Measurements from ENCODE around the gene INSR. TPM values are rescaled to one million over a fixed set of nuclear protein-coding genes. Genes with fewer than 3 reads are reported as not detected.

The INSR gene
- total RNA-seq, 1 donor from 2014 or later = 27.3 TPM

DNA sequence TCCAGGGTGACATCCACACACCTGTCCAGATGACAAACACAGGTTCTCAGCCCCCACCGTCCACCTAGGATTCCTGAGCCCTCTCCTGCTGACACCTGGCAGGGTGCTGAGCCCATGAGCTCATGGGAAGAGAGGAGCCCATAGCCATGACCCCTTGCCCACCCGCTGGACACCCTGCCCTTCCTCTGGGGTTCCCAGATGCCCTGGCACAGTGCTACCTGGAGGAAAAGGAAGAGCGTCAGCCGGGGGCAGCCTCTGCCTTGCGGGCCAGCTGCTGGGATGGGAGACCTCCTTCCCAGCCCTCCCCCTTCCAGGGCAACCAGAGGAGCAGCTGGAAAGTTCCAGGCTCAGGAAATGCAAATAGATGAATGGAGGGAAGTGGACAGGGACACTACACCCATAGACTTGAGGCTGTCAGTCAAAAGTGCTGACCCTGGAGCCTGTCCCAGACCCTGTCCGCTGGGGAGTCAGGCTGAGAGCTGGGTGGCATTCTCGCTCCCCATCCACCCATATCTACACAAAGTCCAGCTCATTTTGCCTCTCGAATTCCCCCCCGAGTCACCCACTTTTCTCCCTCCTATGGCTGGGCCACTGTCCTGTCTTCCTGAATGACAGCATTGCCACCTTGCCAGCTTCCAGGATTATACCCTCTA lies 42.2 kb upstream of the INSR start:
- Mint-ChIP-seq H3K4me1 (ENCODE audit: unreplicated experiment) (peaks cover 3% of the 10 kb centered on the region), H3K27ac (ENCODE audit: unreplicated experiment) (no peak overlapping the region), H3K4me3 (ENCODE audit: unreplicated experiment) (no peak overlapping the region), H3K27me3 (ENCODE audit: unreplicated experiment) (peaks cover 22% of the 10 kb centered on the region), H3K36me3 (ENCODE audit: unreplicated experiment) (no peaks in the 10 kb centered on the region), H3K9me3 (ENCODE audit: unreplicated experiment) (no peaks in the 10 kb centered on the region)
- no peak for DNase-seq (ENCODE audit: extremely low spot score, unreplicated experiment)
- TF ChIP-seq, protein P1, sequence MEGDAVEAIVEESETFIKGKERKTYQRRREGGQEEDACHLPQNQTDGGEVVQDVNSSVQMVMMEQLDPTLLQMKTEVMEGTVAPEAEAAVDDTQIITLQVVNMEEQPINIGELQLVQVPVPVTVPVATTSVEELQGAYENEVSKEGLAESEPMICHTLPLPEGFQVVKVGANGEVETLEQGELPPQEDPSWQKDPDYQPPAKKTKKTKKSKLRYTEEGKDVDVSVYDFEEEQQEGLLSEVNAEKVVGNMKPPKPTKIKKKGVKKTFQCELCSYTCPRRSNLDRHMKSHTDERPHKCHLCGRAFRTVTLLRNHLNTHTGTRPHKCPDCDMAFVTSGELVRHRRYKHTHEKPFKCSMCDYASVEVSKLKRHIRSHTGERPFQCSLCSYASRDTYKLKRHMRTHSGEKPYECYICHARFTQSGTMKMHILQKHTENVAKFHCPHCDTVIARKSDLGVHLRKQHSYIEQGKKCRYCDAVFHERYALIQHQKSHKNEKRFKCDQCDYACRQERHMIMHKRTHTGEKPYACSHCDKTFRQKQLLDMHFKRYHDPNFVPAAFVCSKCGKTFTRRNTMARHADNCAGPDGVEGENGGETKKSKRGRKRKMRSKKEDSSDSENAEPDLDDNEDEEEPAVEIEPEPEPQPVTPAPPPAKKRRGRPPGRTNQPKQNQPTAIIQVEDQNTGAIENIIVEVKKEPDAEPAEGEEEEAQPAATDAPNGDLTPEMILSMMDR (IDR thresholded peaks at IDR 0.05) = no peak

DNA sequence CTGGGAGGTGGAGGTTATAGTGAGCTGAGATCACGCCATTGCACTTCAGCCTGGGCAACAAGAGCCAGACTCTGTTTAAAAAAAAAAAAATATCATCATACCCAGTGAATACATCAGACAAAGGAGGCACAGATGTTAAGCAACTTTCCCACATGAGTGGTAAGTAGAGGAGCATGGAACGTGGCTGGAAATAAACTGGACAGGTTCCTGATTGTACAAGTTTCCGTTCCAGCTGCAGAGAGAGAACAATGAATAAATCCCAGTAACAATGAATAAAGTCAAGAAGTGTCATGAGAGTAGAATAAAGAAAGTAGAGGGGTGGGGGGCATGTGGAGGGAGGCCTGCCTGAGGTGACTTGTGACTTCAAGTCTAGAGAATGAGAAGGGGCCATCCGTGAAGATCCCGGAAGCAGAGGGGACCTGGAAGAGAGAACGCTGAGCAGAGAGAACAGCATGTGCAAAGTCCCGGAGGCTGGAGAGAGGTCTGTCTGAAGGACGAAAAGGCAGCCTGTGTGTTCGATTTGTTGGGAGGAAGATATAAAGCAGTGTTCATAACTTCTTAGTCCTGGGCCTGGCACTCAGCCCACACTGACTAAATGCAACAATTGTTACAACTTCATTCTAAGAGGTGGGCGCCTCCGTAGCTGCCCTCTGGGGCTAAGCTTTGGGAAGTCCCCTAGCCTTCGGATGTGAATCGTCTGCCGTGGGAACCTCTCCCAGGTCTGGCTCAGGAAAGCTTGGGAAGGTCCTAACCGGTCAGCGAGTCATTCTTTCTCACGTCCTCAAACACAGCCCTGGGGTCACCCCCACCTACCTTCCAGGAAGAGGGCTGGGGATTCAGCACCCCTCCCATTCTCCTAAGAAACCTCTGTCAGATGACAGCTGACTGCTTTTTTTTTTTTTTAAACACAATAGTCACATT lies 39.2 kb upstream of the INSR start:
- H3K4me3 Mint-ChIP-seq (ENCODE audit: unreplicated experiment) = no peak overlapping the region
- no peaks in the 10 kb centered on the region for H3K4me1 Mint-ChIP-seq (ENCODE audit: unreplicated experiment)
- H3K27ac Mint-ChIP-seq (ENCODE audit: unreplicated experiment) = no peak overlapping the region
- H3K9me3 Mint-ChIP-seq (ENCODE audit: unreplicated experiment) = no peaks in the 10 kb centered on the region
- TF ChIP-seq, protein P1 (IDR thresholded peaks at IDR 0.05) = no peak
- no peak for DNase-seq (ENCODE audit: extremely low spot score, unreplicated experiment)
- no peaks in the 10 kb centered on the region for H3K36me3 Mint-ChIP-seq (ENCODE audit: unreplicated experiment)
- H3K27me3 Mint-ChIP-seq (ENCODE audit: unreplicated experiment) = peaks cover 14% of the 10 kb centered on the region

DNA sequence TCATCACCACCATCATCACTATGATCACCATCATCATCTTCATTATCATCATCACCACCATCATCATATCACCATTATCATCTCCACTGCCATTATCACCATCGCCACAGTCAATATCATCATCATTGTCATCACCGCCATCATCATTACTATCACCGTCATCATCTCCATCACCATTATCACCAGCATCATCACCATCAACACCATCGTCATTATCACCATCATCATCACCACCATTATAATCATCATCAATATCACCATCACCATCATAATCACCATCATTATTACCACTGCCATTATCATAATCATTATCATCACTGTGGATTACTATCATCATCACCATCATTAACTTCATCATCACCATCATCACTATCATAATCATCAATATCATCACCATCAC lies 37.2 kb upstream of the INSR start:
- TF ChIP-seq, protein P1 (IDR thresholded peaks at IDR 0.05) = no peak
- Mint-ChIP-seq H3K9me3 (ENCODE audit: unreplicated experiment) (no peaks in the 10 kb centered on the region), H3K4me1 (ENCODE audit: unreplicated experiment) (no peaks in the 10 kb centered on the region), H3K4me3 (ENCODE audit: unreplicated experiment) (no peak overlapping the region), H3K27ac (ENCODE audit: unreplicated experiment) (no peak overlapping the region), H3K36me3 (ENCODE audit: unreplicated experiment) (no peaks in the 10 kb centered on the region), H3K27me3 (ENCODE audit: unreplicated experiment) (peaks cover 11% of the 10 kb centered on the region)
- DNase-seq (ENCODE audit: extremely low spot score, unreplicated experiment) = no peak

DNA sequence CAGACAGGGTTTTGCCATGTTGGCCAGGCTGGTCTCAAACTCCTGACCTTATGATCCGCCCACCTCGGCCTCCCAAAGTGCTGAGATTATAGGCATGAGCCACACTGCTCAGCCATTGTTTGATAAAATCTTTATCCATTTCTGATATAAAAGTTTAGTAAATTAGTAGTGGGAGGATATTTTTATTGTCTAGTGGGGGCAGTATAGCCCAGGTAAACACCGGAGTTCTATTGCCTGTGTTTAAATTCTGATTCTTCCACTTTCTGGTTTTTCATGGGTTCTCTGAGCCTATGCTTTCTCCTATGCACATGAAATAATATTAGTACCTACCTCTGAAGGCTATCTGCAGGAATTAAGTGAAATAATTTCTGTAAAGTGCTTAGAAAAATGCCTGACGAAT lies 34.4 kb upstream of the INSR start:
- Mint-ChIP-seq H3K9me3 (ENCODE audit: unreplicated experiment) (peaks cover 7% of the 10 kb centered on the region), H3K4me3 (ENCODE audit: unreplicated experiment) (no peak overlapping the region), H3K27ac (ENCODE audit: unreplicated experiment) (no peak overlapping the region), H3K4me1 (ENCODE audit: unreplicated experiment) (no peaks in the 10 kb centered on the region), H3K27me3 (ENCODE audit: unreplicated experiment) (peaks cover 5% of the 10 kb centered on the region), H3K36me3 (ENCODE audit: unreplicated experiment) (no peaks in the 10 kb centered on the region)
- TF ChIP-seq, protein P1 (IDR thresholded peaks at IDR 0.05) = no peak
- DNase-seq (ENCODE audit: extremely low spot score, unreplicated experiment) = no peak

DNA sequence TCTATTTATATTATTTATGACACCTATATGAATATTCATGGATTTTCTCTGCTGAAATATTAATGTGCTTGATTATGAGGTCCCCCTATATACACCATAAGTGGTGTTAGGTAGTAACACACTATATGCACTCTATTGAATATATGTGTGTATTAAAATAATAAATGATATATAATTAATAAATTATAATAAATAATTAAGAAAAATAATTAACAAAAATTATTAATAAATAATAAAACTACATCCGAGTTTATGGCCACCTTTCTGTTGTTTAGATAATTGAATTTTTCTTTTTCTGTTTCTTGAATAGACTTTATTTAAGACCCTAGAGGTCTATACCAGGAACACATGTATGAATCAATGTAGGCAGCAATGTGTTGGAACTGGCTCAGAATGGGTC lies 33.6 kb upstream of the INSR start:
- H3K27ac Mint-ChIP-seq (ENCODE audit: unreplicated experiment) = no peak overlapping the region
- no peaks in the 10 kb centered on the region for H3K4me1 Mint-ChIP-seq (ENCODE audit: unreplicated experiment)
- H3K4me3 Mint-ChIP-seq (ENCODE audit: unreplicated experiment) = no peak overlapping the region
- DNase-seq (ENCODE audit: extremely low spot score, unreplicated experiment) = no peak
- TF ChIP-seq, protein P1 (IDR thresholded peaks at IDR 0.05) = no peak
- no peaks in the 10 kb centered on the region for H3K36me3 Mint-ChIP-seq (ENCODE audit: unreplicated experiment)
- peaks cover 7% of the 10 kb centered on the region for H3K9me3 Mint-ChIP-seq (ENCODE audit: unreplicated experiment)
- H3K27me3 Mint-ChIP-seq (ENCODE audit: unreplicated experiment) = peaks cover 5% of the 10 kb centered on the region

All from osteocyte (in vitro differentiated cells).